ENCODE results near the gene CALR3.
"Not testable (repeated sequence)": the region's sequence is repeated elsewhere in the genome, so short reads cannot be mapped to it uniquely, and the experiment has no call there.

The CALR3 gene

DNA sequence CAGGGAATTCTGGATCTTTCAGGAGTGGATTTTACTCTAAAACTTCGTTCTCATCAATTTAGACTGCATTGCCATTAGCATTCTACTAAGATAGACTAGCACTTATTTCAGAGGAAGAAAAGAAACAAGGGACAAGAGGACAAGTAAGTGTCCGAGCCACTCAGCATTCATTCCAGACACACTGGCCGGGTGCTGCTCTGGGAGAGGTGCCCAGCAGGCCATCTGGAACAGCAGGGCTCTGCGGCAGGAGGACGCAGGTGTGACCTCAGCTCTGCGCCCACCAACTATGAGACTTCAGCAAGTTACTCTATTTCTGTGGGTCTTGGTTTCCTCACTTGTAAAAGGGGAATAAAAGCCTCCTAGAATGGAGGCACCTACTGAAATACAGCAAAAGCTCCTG lies 28.4 kb downstream of the CALR3 start:
- H3K27me3 ChIP-seq (ENCODE audit: low read length) = no peaks in the 10 kb centered on the region
- H3F3A ChIP-seq (ENCODE audit: insufficient read depth) = peaks cover 10% of the 10 kb centered on the region; the same call in 1 of the 2 replicates
- no peak for TF ChIP-seq EZH2phosphoT487 (conservative IDR thresholded peaks at IDR 0.05; ENCODE audit: low read length)
- TF ChIP-seq, protein P1, sequence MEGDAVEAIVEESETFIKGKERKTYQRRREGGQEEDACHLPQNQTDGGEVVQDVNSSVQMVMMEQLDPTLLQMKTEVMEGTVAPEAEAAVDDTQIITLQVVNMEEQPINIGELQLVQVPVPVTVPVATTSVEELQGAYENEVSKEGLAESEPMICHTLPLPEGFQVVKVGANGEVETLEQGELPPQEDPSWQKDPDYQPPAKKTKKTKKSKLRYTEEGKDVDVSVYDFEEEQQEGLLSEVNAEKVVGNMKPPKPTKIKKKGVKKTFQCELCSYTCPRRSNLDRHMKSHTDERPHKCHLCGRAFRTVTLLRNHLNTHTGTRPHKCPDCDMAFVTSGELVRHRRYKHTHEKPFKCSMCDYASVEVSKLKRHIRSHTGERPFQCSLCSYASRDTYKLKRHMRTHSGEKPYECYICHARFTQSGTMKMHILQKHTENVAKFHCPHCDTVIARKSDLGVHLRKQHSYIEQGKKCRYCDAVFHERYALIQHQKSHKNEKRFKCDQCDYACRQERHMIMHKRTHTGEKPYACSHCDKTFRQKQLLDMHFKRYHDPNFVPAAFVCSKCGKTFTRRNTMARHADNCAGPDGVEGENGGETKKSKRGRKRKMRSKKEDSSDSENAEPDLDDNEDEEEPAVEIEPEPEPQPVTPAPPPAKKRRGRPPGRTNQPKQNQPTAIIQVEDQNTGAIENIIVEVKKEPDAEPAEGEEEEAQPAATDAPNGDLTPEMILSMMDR (IDR thresholded peaks at IDR 0.05; ENCODE audit: insufficient read depth, low read length, poor library complexity, severe bottlenecking) = no peak
- peaks cover 91% of the 10 kb centered on the region for H3K79me2 ChIP-seq (ENCODE audit: insufficient read depth, low read length)
- peak overlapping the region; percentile 78 for H3K27ac ChIP-seq (ENCODE audit: low read depth, low read length)
- peaks cover 5% of the 10 kb centered on the region; the same call in 1 of the 2 replicates for H4K20me1 ChIP-seq (ENCODE audit: low read depth, low read length)
- H3K9me3 ChIP-seq (ENCODE audit: insufficient read depth, low read length) = no peaks in the 10 kb centered on the region
- no peaks in the 10 kb centered on the region for H3K9me2 ChIP-seq (replicated peaks; ENCODE audit: insufficient read depth, low read length)
- peaks cover 6% of the 10 kb centered on the region; the same call in 1 of the 2 replicates for H3K36me3 ChIP-seq (ENCODE audit: low read length)
- peak overlapping the region; percentile 74 for H3K9ac ChIP-seq (ENCODE audit: low read length)
- H3K4me2 ChIP-seq (ENCODE audit: low read depth, low read length, poor library complexity, severe bottlenecking) = peak overlapping the region; percentile 90
- H3K4me3 ChIP-seq (ENCODE audit: insufficient read depth, low read length, poor library complexity, severe bottlenecking) = peak overlapping the region; percentile 11
- H2AFZ ChIP-seq (ENCODE audit: low read depth, low read length, severe bottlenecking) = no peak overlapping the region

DNA sequence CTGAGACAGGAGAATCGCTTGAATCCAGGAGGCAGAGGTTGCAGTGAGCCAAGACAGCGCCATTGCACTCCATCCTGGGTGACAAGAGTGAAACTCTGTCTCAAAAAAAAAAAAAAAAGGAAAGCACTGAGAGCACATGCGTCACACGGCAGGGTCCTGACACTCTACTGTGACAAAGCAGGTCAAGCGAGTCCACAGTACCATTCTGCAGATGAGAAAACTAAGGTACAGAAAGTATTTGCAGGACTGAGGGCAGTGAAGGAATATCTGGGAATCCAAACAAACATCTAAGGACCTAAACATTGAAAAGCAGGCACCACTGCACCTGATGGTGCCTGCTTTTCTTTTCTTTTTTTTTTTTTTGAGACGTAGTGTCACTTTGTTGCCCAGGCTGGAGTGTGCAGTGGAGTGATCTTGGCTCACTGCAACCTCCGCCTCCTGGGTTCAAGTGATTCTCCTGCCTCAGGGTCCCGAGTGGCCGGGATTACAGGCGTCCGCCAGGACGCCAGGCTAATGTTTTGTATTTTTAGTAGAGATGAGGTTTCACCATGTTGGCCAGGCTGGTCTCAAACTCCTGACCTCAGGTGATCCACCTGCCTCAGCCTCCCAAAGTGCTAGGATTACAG lies 29.1 kb downstream of the CALR3 start:
- not testable (repeated sequence) for H4K20me1 ChIP-seq (ENCODE audit: low read depth, low read length); H2AFZ ChIP-seq (ENCODE audit: low read depth, low read length, severe bottlenecking)

GRCh38 chr19:16465239-16465638 lies 30.7 kb downstream of the CALR3 start:
- H3K9me2 ChIP-seq (replicated peaks; ENCODE audit: insufficient read depth, low read length) = no peaks in the 10 kb centered on the region
- H3K4me2 ChIP-seq (ENCODE audit: low read depth, low read length, poor library complexity, severe bottlenecking) = peak overlapping the region; percentile 14
- H3K79me2 ChIP-seq (ENCODE audit: insufficient read depth, low read length) = peaks cover 100% of the 10 kb centered on the region
- H2AFZ ChIP-seq (ENCODE audit: low read depth, low read length, severe bottlenecking) = no peak overlapping the region
- H3K9me3 ChIP-seq (ENCODE audit: insufficient read depth, low read length) = no peaks in the 10 kb centered on the region
- TF ChIP-seq EZH2phosphoT487 (conservative IDR thresholded peaks at IDR 0.05; ENCODE audit: low read length) = no peak
- TF ChIP-seq, protein P1 (IDR thresholded peaks at IDR 0.05; ENCODE audit: insufficient read depth, low read length, poor library complexity, severe bottlenecking) = no peak
- H3K27me3 ChIP-seq (ENCODE audit: low read length) = no peaks in the 10 kb centered on the region
- H3K36me3 ChIP-seq (ENCODE audit: low read length) = peaks cover 6% of the 10 kb centered on the region; the same call in 1 of the 2 replicates
- peak overlapping the region; percentile 62 for H3K27ac ChIP-seq (ENCODE audit: low read depth, low read length)
- H3K9ac ChIP-seq (ENCODE audit: low read length) = no peak overlapping the region
- peaks cover 5% of the 10 kb centered on the region; the same call in 1 of the 2 replicates for H4K20me1 ChIP-seq (ENCODE audit: low read depth, low read length)
- no peak overlapping the region for H3K4me3 ChIP-seq (ENCODE audit: insufficient read depth, low read length, poor library complexity, severe bottlenecking)
- peaks cover 15% of the 10 kb centered on the region; the same call in 1 of the 2 replicates for H3F3A ChIP-seq (ENCODE audit: insufficient read depth)

More for the DNA sequence above, 29.1 kb downstream of the CALR3 start:
- H3K79me2 ChIP-seq (ENCODE audit: insufficient read depth, low read length) = peaks cover 97% of the 10 kb centered on the region
- peak overlapping the region; percentile 74 for H3K9ac ChIP-seq (ENCODE audit: low read length)
- peak overlapping the region; percentile 90 for H3K4me2 ChIP-seq (ENCODE audit: low read depth, low read length, poor library complexity, severe bottlenecking)
- H3F3A ChIP-seq (ENCODE audit: insufficient read depth) = peaks cover 11% of the 10 kb centered on the region; the same call in 1 of the 2 replicates
- H3K9me2 ChIP-seq (replicated peaks; ENCODE audit: insufficient read depth, low read length); H3K9me3 ChIP-seq (ENCODE audit: insufficient read depth, low read length); H3K36me3 ChIP-seq (ENCODE audit: low read length); H3K4me3 ChIP-seq (ENCODE audit: insufficient read depth, low read length, poor library complexity, severe bottlenecking); H3K27me3 ChIP-seq (ENCODE audit: low read length): not testable (repeated sequence)
- peak overlapping the region; percentile 78 for H3K27ac ChIP-seq (ENCODE audit: low read depth, low read length)

DNA sequence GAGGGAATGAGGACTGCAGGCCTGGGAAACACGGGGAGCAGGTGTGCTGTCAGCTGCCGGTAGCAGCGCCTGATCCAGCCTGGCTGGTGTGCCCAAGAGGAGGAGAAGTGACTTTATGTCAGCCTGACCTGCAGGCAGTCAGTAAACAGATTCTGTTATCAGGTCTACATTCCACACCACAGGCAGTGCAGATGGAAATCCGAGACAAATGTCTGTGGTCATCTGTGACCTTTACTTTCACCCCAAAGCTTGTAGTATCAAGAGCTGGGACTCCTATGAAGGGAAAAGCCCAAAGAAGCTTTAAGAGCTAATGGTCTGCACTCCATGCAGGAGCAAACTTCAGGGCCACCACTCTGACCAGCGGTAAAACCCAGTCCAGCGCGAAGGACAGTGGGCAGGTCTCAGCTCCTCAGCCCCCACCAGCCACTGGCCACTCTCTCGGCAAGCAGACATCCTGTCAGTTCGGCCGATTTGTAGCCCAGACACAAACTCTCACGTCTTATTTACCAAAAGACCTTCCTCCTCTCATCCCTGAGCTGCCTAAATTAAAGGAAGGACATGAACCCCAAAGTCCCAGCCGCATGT lies 31.9 kb downstream of the CALR3 start:
- Histone ChIP-seq H3K9me3 (ENCODE audit: insufficient read depth, low read length) (no peaks in the 10 kb centered on the region), H2AFZ (ENCODE audit: low read depth, low read length, severe bottlenecking) (no peak overlapping the region), H3K79me2 (ENCODE audit: insufficient read depth, low read length) (peaks cover 100% of the 10 kb centered on the region), H3F3A (ENCODE audit: insufficient read depth) (peaks cover 20% of the 10 kb centered on the region; the same call in 1 of the 2 replicates), H3K27me3 (ENCODE audit: low read length) (no peaks in the 10 kb centered on the region), H3K36me3 (ENCODE audit: low read length) (peaks cover 6% of the 10 kb centered on the region; the same call in 1 of the 2 replicates), H3K9ac (ENCODE audit: low read length) (no peak overlapping the region), H4K20me1 (ENCODE audit: low read depth, low read length) (peaks cover 5% of the 10 kb centered on the region; the same call in 1 of the 2 replicates), H3K27ac (ENCODE audit: low read depth, low read length) (peak overlapping the region; percentile 67), H3K4me3 (ENCODE audit: insufficient read depth, low read length, poor library complexity, severe bottlenecking) (no peak overlapping the region), H3K4me2 (ENCODE audit: low read depth, low read length, poor library complexity, severe bottlenecking) (peak overlapping the region; percentile 31), H3K9me2 (replicated peaks; ENCODE audit: insufficient read depth, low read length) (no peaks in the 10 kb centered on the region)
- TF ChIP-seq, protein P1 (IDR thresholded peaks at IDR 0.05; ENCODE audit: insufficient read depth, low read length, poor library complexity, severe bottlenecking) = no peak
- no peak for TF ChIP-seq EZH2phosphoT487 (conservative IDR thresholded peaks at IDR 0.05; ENCODE audit: low read length)

All from SU-DHL-6 (cell line).